Activated CD8-positive, alpha-beta T cell treated with anti-CD3 and anti-CD28 coated beads for 36 hours (primary cell): Measurements from ENCODE around the gene OR13G1. TPM values are rescaled to one million over a fixed set of nuclear protein-coding genes. Genes with fewer than 3 reads are reported as not detected.

ENCODE experiments used
- ATAC-seq: fragments of 200-7000 bp; cut with Tn5 transposase; one replicate; pipeline ENCODE4 v1.10.0; 2021; ENCODE audit warnings: mild to moderate bottlenecking, moderate library complexity
- CTCF ChIA-PET: fragments of 350-600 bp; sonication (Branson Sonifier 250); formaldehyde crosslinking; loops from one replicate; lab custom pipeline; 2021; ENCODE audit warnings: antibody characterized with exemption; lab: Charles Lee
- POLR2A ChIA-PET: fragments of 350-600 bp; sonication (Branson Sonifier 250); formaldehyde crosslinking; loops from one replicate; lab custom pipeline; 2021; ENCODE audit warnings: antibody characterized with exemption; lab: Charles Lee
- DNase-seq: peaks from one replicate; pipeline ENCODE4 v3.0.0-alpha.2; 2020
- H3K27ac Mint-ChIP-seq: one replicate; pipeline ENCODE4 v1.8.0; 2021; ENCODE audit warnings: mild to moderate bottlenecking, mixed read lengths
- H3K27me3 Mint-ChIP-seq: one replicate; pipeline ENCODE4 v1.8.0; 2021; ENCODE audit warnings: mixed read lengths
- H3K36me3 Mint-ChIP-seq: one replicate; pipeline ENCODE4 v1.8.0; 2021; ENCODE audit warnings: low read depth, mixed read lengths
- H3K4me1 Mint-ChIP-seq: one replicate; pipeline ENCODE4 v1.8.0; 2021; ENCODE audit warnings: low read depth, mixed read lengths
- H3K4me3 Mint-ChIP-seq: one replicate; pipeline ENCODE4 v1.8.0; 2021; ENCODE audit warnings: mild to moderate bottlenecking, moderate library complexity, mixed read lengths
- H3K9me3 Mint-ChIP-seq: one replicate; pipeline ENCODE4 v1.8.0; 2021; ENCODE audit warnings: mixed read lengths
- CTCF ChIP-seq: fragments of 200-600 bp; IDR thresholded peaks from one replicate; pipeline ENCODE4 v1.8.0; 2022; ENCODE audit warnings: antibody characterized with exemption, mild to moderate bottlenecking
- intact Hi-C: fragments of 100-400 bp; cut with micrococcal nuclease; formaldehyde crosslinking; loops from one replicate; pipeline ENCODE4 v1.10.0; 2022
- total RNA-seq, 2 experiments: library from RNA; stranded (reverse); gene quantifications; one replicate each; pipeline ENCODE4 v1.2.3, GENCODE V29; 2021

The OR13G1 gene
- total RNA-seq, 2 experiments from 2014 or later = not detected

GRCh38 chr1:247681288-247681897 is 1.9 kb upstream of the OR13G1 start:
- ChIA-PET CTCF (interaction anchor here (0.6 to 1.4 kb wide), 2 partner anchors 18 to 28 kb away, joined by 4 to 5 read pairs; no protein-coding TSS in a partner anchor), POLR2A (no interaction called here)
- ATAC-seq = peak; percentile 77
- Mint-ChIP-seq H3K4me1 (no peaks in the 10 kb centered on the region), H3K4me3 (no peak overlapping the region), H3K27me3 (no peaks in the 10 kb centered on the region), H3K36me3 (no peaks in the 10 kb centered on the region), H3K27ac (no peak overlapping the region), H3K9me3 (no peaks in the 10 kb centered on the region)
- TF ChIP-seq CTCF = peak; percentile 85
- peak; percentile 63 for DNase-seq
- intact Hi-C loops = no loop called here

- ATAC-seq = no peak
- intact Hi-C loops = no loop called here
- Mint-ChIP-seq H3K4me1 (no peaks in the 10 kb centered on the region), H3K9me3 (no peaks in the 10 kb centered on the region), H3K36me3 (no peaks in the 10 kb centered on the region), H3K4me3 (no peak overlapping the region), H3K27me3 (no peaks in the 10 kb centered on the region), H3K27ac (no peak overlapping the region)
- POLR2A ChIA-PET = no interaction called here
- no peak for TF ChIP-seq CTCF
- DNase-seq = no peak
- CTCF ChIA-PET = interaction anchor here (0.8 kb wide), 1 partner anchor 329 kb away, joined by 3 read pairs; no protein-coding TSS in a partner anchor
Measured at GRCh38 chr1:247680171-247680570, 632 bp upstream of the OR13G1 start.

GRCh38 chr1:247669225-247669624 is 10.3 kb downstream of the OR13G1 start:
- no peak for TF ChIP-seq CTCF
- no peak overlapping the region for H3K27ac Mint-ChIP-seq
- ATAC-seq (no peak), DNase-seq (no peak)
- CTCF ChIA-PET = no interaction called here
- peaks cover 2% of the 10 kb centered on the region for H3K27me3 Mint-ChIP-seq
- peaks cover 4% of the 10 kb centered on the region for H3K9me3 Mint-ChIP-seq
- POLR2A ChIA-PET = no interaction called here
- no peaks in the 10 kb centered on the region for H3K4me1 Mint-ChIP-seq
- H3K4me3 Mint-ChIP-seq = no peak overlapping the region
- intact Hi-C loops = no loop called here
- H3K36me3 Mint-ChIP-seq = no peaks in the 10 kb centered on the region

GRCh38 chr1:247656221-247656875 is 23.2 kb downstream of the OR13G1 start:
- no peak overlapping the region for H3K4me3 Mint-ChIP-seq
- ATAC-seq (no peak), DNase-seq (no peak)
- ChIA-PET POLR2A (no interaction called here), CTCF (no interaction called here)
- no peak for TF ChIP-seq CTCF
- no peak overlapping the region for H3K27ac Mint-ChIP-seq
- intact Hi-C loops = no loop called here
- H3K36me3 Mint-ChIP-seq = no peaks in the 10 kb centered on the region
- peaks cover 3% of the 10 kb centered on the region for H3K4me1 Mint-ChIP-seq
- peaks cover under 1% of the 10 kb centered on the region for H3K27me3 Mint-ChIP-seq
- peaks cover 1% of the 10 kb centered on the region for H3K9me3 Mint-ChIP-seq

- POLR2A ChIA-PET = no interaction called here
- ATAC-seq (no peak), DNase-seq (no peak)
- no peaks in the 10 kb centered on the region for H3K27me3 Mint-ChIP-seq
- CTCF ChIA-PET = no interaction called here
- H3K9me3 Mint-ChIP-seq = no peaks in the 10 kb centered on the region
- H3K4me1 Mint-ChIP-seq = peaks cover 3% of the 10 kb centered on the region
- no peak for TF ChIP-seq CTCF
- no peak overlapping the region for H3K4me3 Mint-ChIP-seq
- intact Hi-C loops = no loop called here
- H3K27ac Mint-ChIP-seq = no peak overlapping the region
- H3K36me3 Mint-ChIP-seq = no peaks in the 10 kb centered on the region
Measured at GRCh38 chr1:247653040-247653439, 26.5 kb downstream of the OR13G1 start.
